Measurements from ENCODE around the gene CMTM1. TPM values are rescaled to one million over a fixed set of nuclear protein-coding genes. Genes with fewer than 3 reads are reported as not detected.

CMTM1 gene
- total RNA-seq, 2 experiments from 2014 or later, result 16.6 to 17.8 TPM

- DNase-seq, result no peak
- CTCF ChIA-PET, result no interaction called here
- Mint-ChIP-seq H3K27me3 (no peaks in the 10 kb centered on the region), H3K9me3 (no peaks in the 10 kb centered on the region), H3K4me3 (no peak overlapping the region), H3K4me1 (peaks cover 20% of the 10 kb centered on the region), H3K36me3 (ENCODE audit: low read depth) (peaks cover 51% of the 10 kb centered on the region), H3K27ac (no peak overlapping the region)
- POLR2A ChIA-PET, result no interaction called here
Observed at GRCh38 chr16:66612422-66612821, 46.2 kb downstream of the CMTM1 start.

- peaks cover 39% of the 10 kb centered on the region for H3K36me3 Mint-ChIP-seq (ENCODE audit: low read depth)
- CTCF ChIA-PET, result no interaction called here
Observed at GRCh38 chr16:66614161-66614802, 48.0 kb downstream of the CMTM1 start.

GRCh38 chr16:66616169-66616568, 49.9 kb downstream of the CMTM1 start:
- H3K9me3 Mint-ChIP-seq, result no peaks in the 10 kb centered on the region
- H3K4me3 Mint-ChIP-seq, result no peak overlapping the region
- H3K27ac Mint-ChIP-seq, result no peak overlapping the region
- H3K27me3 Mint-ChIP-seq, result no peaks in the 10 kb centered on the region
- POLR2A ChIA-PET, result no interaction called here
- H3K4me1 Mint-ChIP-seq, result peaks cover 6% of the 10 kb centered on the region
- DNase-seq, result no peak
- CTCF ChIA-PET, result no interaction called here
- H3K36me3 Mint-ChIP-seq (ENCODE audit: low read depth), result peaks cover 21% of the 10 kb centered on the region

More at GRCh38 chr16:66614161-66614802, 48.0 kb downstream of the CMTM1 start:
- POLR2A ChIA-PET, result no interaction called here
- H3K27ac Mint-ChIP-seq, result no peak overlapping the region
- no peaks in the 10 kb centered on the region for H3K27me3 Mint-ChIP-seq
- no peak for DNase-seq
- H3K4me3 Mint-ChIP-seq, result no peak overlapping the region
- H3K9me3 Mint-ChIP-seq, result no peaks in the 10 kb centered on the region
- peaks cover 8% of the 10 kb centered on the region for H3K4me1 Mint-ChIP-seq

- no peak overlapping the region for H3K27ac Mint-ChIP-seq
- H3K36me3 Mint-ChIP-seq (ENCODE audit: low read depth), result peaks cover 17% of the 10 kb centered on the region
- H3K4me3 Mint-ChIP-seq, result no peak overlapping the region
- POLR2A ChIA-PET, result interaction anchor here (1.0 kb wide), 1 partner anchor 53 kb away, joined by 4 read pairs; no protein-coding TSS in a partner anchor
- CTCF ChIA-PET, result interaction anchor here (1.8 to 2.4 kb wide), 2 partner anchors 8 to 35 kb away, joined by 10 to 12 read pairs; no protein-coding TSS in a partner anchor
- H3K27me3 Mint-ChIP-seq, result no peaks in the 10 kb centered on the region
- no peaks in the 10 kb centered on the region for H3K9me3 Mint-ChIP-seq
- no peak for DNase-seq
- peaks cover 6% of the 10 kb centered on the region for H3K4me1 Mint-ChIP-seq
Observed at GRCh38 chr16:66616592-66616991, 50.4 kb downstream of the CMTM1 start.

- Mint-ChIP-seq H3K4me1 (peaks cover 6% of the 10 kb centered on the region), H3K9me3 (no peaks in the 10 kb centered on the region), H3K27ac (no peak overlapping the region), H3K36me3 (ENCODE audit: low read depth) (peaks cover 15% of the 10 kb centered on the region), H3K27me3 (no peaks in the 10 kb centered on the region), H3K4me3 (no peak overlapping the region)
- POLR2A ChIA-PET, result interaction anchor here (1.0 kb wide), 1 partner anchor 54 kb away, joined by 4 read pairs; no protein-coding TSS in a partner anchor
- no peak for DNase-seq
- CTCF ChIA-PET, result interaction anchor here (1.8 to 2.4 kb wide), 2 partner anchors 9 to 34 kb away, joined by 10 to 12 read pairs; no protein-coding TSS in a partner anchor
Observed at GRCh38 chr16:66617010-66617434, 50.8 kb downstream of the CMTM1 start.

- Mint-ChIP-seq H3K27ac (no peak overlapping the region), H3K36me3 (ENCODE audit: low read depth) (peaks cover 9% of the 10 kb centered on the region), H3K9me3 (no peaks in the 10 kb centered on the region), H3K27me3 (no peaks in the 10 kb centered on the region), H3K4me3 (no peak overlapping the region), H3K4me1 (peaks cover 6% of the 10 kb centered on the region)
- no peak for DNase-seq
- CTCF ChIA-PET, result interaction anchor here (1.0 to 2.4 kb wide), 4 partner anchors 9 to 250 kb away, joined by 3 to 12 read pairs (median 6); no protein-coding TSS in a partner anchor
- POLR2A ChIA-PET, result interaction anchor here (0.8 to 1.7 kb wide), 3 partner anchors 9 to 174 kb away, joined by 4 read pairs; no protein-coding TSS in a partner anchor
Observed at GRCh38 chr16:66617728-66618127, 51.5 kb downstream of the CMTM1 start.

GRCh38 chr16:66618588-66619375, 52.5 kb downstream of the CMTM1 start:
- Mint-ChIP-seq H3K27ac (no peak overlapping the region), H3K27me3 (no peaks in the 10 kb centered on the region), H3K4me3 (no peak overlapping the region), H3K36me3 (ENCODE audit: low read depth) (no peaks in the 10 kb centered on the region), H3K9me3 (no peaks in the 10 kb centered on the region), H3K4me1 (peaks cover 6% of the 10 kb centered on the region)
- no peak for DNase-seq
- CTCF ChIA-PET, result interaction anchor here (1.1 to 3.5 kb wide), 4 partner anchors 10 to 212 kb away, joined by 3 to 24 read pairs (median 7); partner anchors contain the start of gene NAE1
- POLR2A ChIA-PET, result interaction anchor here (0.8 to 1.7 kb wide), 2 partner anchors 10 to 15 kb away, joined by 3 to 4 read pairs; no protein-coding TSS in a partner anchor

GRCh38 chr16:66619534-66620428, 53.5 kb downstream of the CMTM1 start:
- POLR2A ChIA-PET, result no interaction called here
- Mint-ChIP-seq H3K27ac (no peak overlapping the region), H3K27me3 (no peaks in the 10 kb centered on the region), H3K36me3 (ENCODE audit: low read depth) (no peaks in the 10 kb centered on the region), H3K4me3 (no peak overlapping the region), H3K9me3 (no peaks in the 10 kb centered on the region), H3K4me1 (peaks cover 6% of the 10 kb centered on the region)
- no peak for DNase-seq
- CTCF ChIA-PET, result interaction anchor here (1.0 to 3.5 kb wide), 3 partner anchors 11 to 213 kb away, joined by 4 to 24 read pairs (median 4); partner anchors contain the start of gene NAE1

GRCh38 chr16:66620429-66620795, 54.2 kb downstream of the CMTM1 start:
- H3K36me3 Mint-ChIP-seq (ENCODE audit: low read depth), result no peaks in the 10 kb centered on the region
- H3K9me3 Mint-ChIP-seq, result no peaks in the 10 kb centered on the region
- ChIA-PET POLR2A (no interaction called here), CTCF (interaction anchor here (0.7 to 3.5 kb wide), 4 partner anchors 11 to 214 kb away, joined by 3 to 24 read pairs (median 4); partner anchors contain the start of gene NAE1)
- peaks cover 6% of the 10 kb centered on the region for H3K4me1 Mint-ChIP-seq
- no peak overlapping the region for H3K27ac Mint-ChIP-seq
- no peaks in the 10 kb centered on the region for H3K27me3 Mint-ChIP-seq
- DNase-seq, result no peak
- H3K4me3 Mint-ChIP-seq, result no peak overlapping the region

- H3K36me3 Mint-ChIP-seq (ENCODE audit: low read depth), result no peaks in the 10 kb centered on the region
- CTCF ChIA-PET, result no interaction called here
- no peak overlapping the region for H3K27ac Mint-ChIP-seq
- no peak overlapping the region for H3K4me3 Mint-ChIP-seq
- no peaks in the 10 kb centered on the region for H3K27me3 Mint-ChIP-seq
- no peak for DNase-seq
- peaks cover 6% of the 10 kb centered on the region for H3K4me1 Mint-ChIP-seq
- no peaks in the 10 kb centered on the region for H3K9me3 Mint-ChIP-seq
- POLR2A ChIA-PET, result no interaction called here
Observed at GRCh38 chr16:66621973-66622372, 55.7 kb downstream of the CMTM1 start.

GRCh38 chr16:66622863-66623262, 56.6 kb downstream of the CMTM1 start:
- H3K36me3 Mint-ChIP-seq (ENCODE audit: low read depth), result no peaks in the 10 kb centered on the region
- ChIA-PET CTCF (no interaction called here), POLR2A (no interaction called here)
- no peaks in the 10 kb centered on the region for H3K9me3 Mint-ChIP-seq
- H3K4me1 Mint-ChIP-seq, result peaks cover 6% of the 10 kb centered on the region
- no peak overlapping the region for H3K27ac Mint-ChIP-seq
- no peak overlapping the region for H3K4me3 Mint-ChIP-seq
- H3K27me3 Mint-ChIP-seq, result no peaks in the 10 kb centered on the region
- no peak for DNase-seq

GRCh38 chr16:66623755-66624154, 57.5 kb downstream of the CMTM1 start:
- Mint-ChIP-seq H3K9me3 (no peaks in the 10 kb centered on the region), H3K27ac (no peak overlapping the region), H3K27me3 (no peaks in the 10 kb centered on the region), H3K4me3 (no peak overlapping the region), H3K36me3 (ENCODE audit: low read depth) (no peaks in the 10 kb centered on the region), H3K4me1 (peaks cover 6% of the 10 kb centered on the region)
- ChIA-PET CTCF (interaction anchor here (0.5 to 1.6 kb wide), 3 partner anchors 15 to 326 kb away, joined by 3 to 6 read pairs (median 5); no protein-coding TSS in a partner anchor), POLR2A (no interaction called here)
- DNase-seq, result no peak
